Measurements from ENCODE around the gene IFIT1B. TPM values are rescaled to one million over a fixed set of nuclear protein-coding genes. Genes with fewer than 3 reads are reported as not detected.
A peak's percentile ranks its signal among the peaks of the same experiment; 100 is the strongest.

IFIT1B gene
- total and polyA plus RNA-seq, 9 of the 15 experiments (the other 6 are each of a cell fraction or from before 2014, with no cell fraction given) = not detected

- no peak overlapping the region for H2AFZ ChIP-seq (ENCODE audit: low read depth, low read length)
- POLR2A ChIA-PET = no interaction called here
- 35% methylated on average over 6 of the region's 6 CpGs for WGBS (ENCODE audit: insufficient coverage, low coverage, missing lambda C conversion rate)
- BruUV-seq (replicated peaks) = no TSS peak
- peaks cover 0 to 8% of the 10 kb centered on the region in 2 experiments; a peak in 3 of 5 replicates for H3K4me1 ChIP-seq (replicated peaks in 1 of 2; ENCODE audit: control insufficient read depth in 2 of 2, insufficient read depth in 2 of 2, low read length in 2 of 2)
- in situ Hi-C loops (cut with MboI) = no loop called here
- CTCF ChIA-PET (ENCODE audit: low intra/inter-chr PET ratio) = interaction anchor here (0.6 kb wide), 1 partner anchor 379 kb away, joined by 3 read pairs; no protein-coding TSS in a partner anchor
- peak; percentile 52 for ATAC-seq
- H3K27me3 ChIP-seq (ENCODE audit: control insufficient read depth in 2 of 2, insufficient read depth in 2 of 2, low read length in 2 of 2) = no peaks in the 10 kb centered on the region
- H3K36me3 ChIP-seq (ENCODE audit: control insufficient read depth, insufficient read depth, low read length) = no peaks in the 10 kb centered on the region
- H3K9ac ChIP-seq (ENCODE audit: insufficient read depth in 1 of 2, low read depth in 2 of 2, low read length in 2 of 2) = no peak overlapping the region
- H3K4me3 ChIP-seq = no peak overlapping the region
- H3K9me1 ChIP-seq (ENCODE audit: control insufficient read depth, insufficient read depth, low read length) = no peaks in the 10 kb centered on the region
- TF ChIP-seq PKNOX1 (IDR thresholded peaks at IDR 0.05) (no peak), ID3 (CRISPR knock-in tag; IDR thresholded peaks at IDR 0.05) (no peak), ID3 (tag; IDR thresholded peaks at IDR 0.05) (no peak), E2F8 (IDR thresholded peaks at IDR 0.05; ENCODE audit: low read depth, partially characterized antibody) (no peak), FOSL1 (tag; conservative IDR thresholded peaks at IDR 0.05) (0 out of 2 replicates have a peak, but pooled peaks have one; percentile 32), THRAP3 (IDR thresholded peaks at IDR 0.05; ENCODE audit: borderline replicate concordance) (no peak), PYGO2 (tag; IDR thresholded peaks at IDR 0.05) (no peak), DMBX1 (CRISPR knock-in tag; IDR thresholded peaks at IDR 0.05; ENCODE audit: borderline replicate concordance) (peak; percentile 23; the same call in 1 of the 2 replicates), ELK3 (CRISPR knock-in tag; IDR thresholded peaks at IDR 0.05) (no peak), JUND (IDR thresholded peaks at IDR 0.05; ENCODE audit: borderline replicate concordance, low read depth, low read length) (peak; percentile 54; the same call in 1 of the 2 replicates), JUND (tag; IDR thresholded peaks at IDR 0.05; ENCODE audit: borderline replicate concordance, low read depth, low read length) (no peak), ZBED1 (IDR thresholded peaks at IDR 0.05) (no peak), ATF7 (IDR thresholded peaks at IDR 0.05) (no peak), ATF3 (IDR thresholded peaks at IDR 0.05) (peak; percentile 69), ATF3 (CRISPR knock-in tag; conservative IDR thresholded peaks at IDR 0.05) (no peak), PTBP1 (IDR thresholded peaks at IDR 0.05; ENCODE audit: low read depth, low read length) (no peak), ELF1 (tag; IDR thresholded peaks at IDR 0.05) (no peak)
- no peaks in the 10 kb centered on the region for H4K20me1 ChIP-seq (replicated peaks; ENCODE audit: control insufficient read depth, insufficient read depth, low read length)
- no peaks in the 10 kb centered on the region for H3K9me3 ChIP-seq (replicated peaks; ENCODE audit: control insufficient read depth, insufficient read depth, low read depth, low read length)
- FAIRE-seq = no peak
- intact Hi-C loops (cut with micrococcal nuclease) = no loop called here
- H3K79me2 ChIP-seq (ENCODE audit: control insufficient read depth, insufficient read depth, low read length) = no peaks in the 10 kb centered on the region
- H3K4me2 ChIP-seq (ENCODE audit: insufficient read depth, low read length) = no peak overlapping the region
- peak in 1 of 4 experiments; percentile 15 for DNase-seq (ENCODE audit: extremely low read depth in 1 of 4, low spot score in 3 of 4)
- H3K27ac ChIP-seq (ENCODE audit: extremely low read depth, low read depth, low read length) = no peak overlapping the region
These were observed 40.4 kb upstream of the IFIT1B start for GRCh38 chr10:89337484-89337883.

Data from K562 (cell line).